H9 (cell line): Measurements from ENCODE around the gene ZIC4. TPM values are rescaled to one million over a fixed set of nuclear protein-coding genes. Genes with fewer than 3 reads are reported as not detected.
A peak's percentile ranks its signal among the peaks of the same experiment; 100 is the strongest.

Experiments used
- DNase-seq: peaks from one replicate; pipeline ENCODE4 v3.0.0-alpha.2; 2017
- H2AFZ ChIP-seq: one replicate; pipeline ENCODE4 v1.6.1; 2013; ENCODE audit warnings: mild to moderate bottlenecking, low read length, control low read depth, moderate library complexity
- H2AK5ac ChIP-seq: 2 replicates; pipeline ENCODE4 v1.6.1; 2013; ENCODE audit warnings: low read length, control low read depth, mixed read lengths; ENCODE audit not compliant: insufficient read length
- H2BK120ac ChIP-seq: one replicate; pipeline ENCODE4 v1.6.1; 2013; ENCODE audit warnings: low read depth, mild to moderate bottlenecking, low read length, control low read depth, inconsistent platforms; ENCODE audit not compliant: poor library complexity, severe bottlenecking
- H2BK12ac ChIP-seq: 2 replicates; pipeline ENCODE4 v1.6.1; 2013; ENCODE audit warnings: low read length, control low read depth, mixed read lengths, low read depth; ENCODE audit not compliant: insufficient read length
- H2BK15ac ChIP-seq: 2 replicates; pipeline ENCODE4 v1.6.1; 2013; ENCODE audit warnings: low read depth, low read length, control low read depth
- H2BK20ac ChIP-seq: one replicate; pipeline ENCODE4 v1.6.1; 2013; ENCODE audit warnings: low read depth, mild to moderate bottlenecking, low read length, control low read depth, inconsistent platforms; ENCODE audit not compliant: poor library complexity, severe bottlenecking
- H2BK5ac ChIP-seq: 2 replicates; pipeline ENCODE4 v1.6.1; 2013; ENCODE audit warnings: low read length, control low read depth, mixed read lengths; ENCODE audit not compliant: insufficient read length
- H3K14ac ChIP-seq: 2 replicates; pipeline ENCODE4 v1.6.1; 2013; ENCODE audit warnings: low read length, control low read depth; ENCODE audit not compliant: insufficient read depth
- H3K18ac ChIP-seq: 2 replicates; pipeline ENCODE4 v1.6.1; 2013; ENCODE audit warnings: low read depth, mild to moderate bottlenecking, mixed read lengths, low read length, control low read depth; ENCODE audit not compliant: insufficient read length
- H3K23ac ChIP-seq: 2 replicates; pipeline ENCODE4 v1.6.1; 2013; ENCODE audit warnings: low read length, control low read depth, mixed read lengths, low read depth; ENCODE audit not compliant: insufficient read length
- H3K23me2 ChIP-seq: 2 replicates; pipeline ENCODE4 v1.6.1; 2013; ENCODE audit warnings: low read depth, mild to moderate bottlenecking, mixed read lengths, low read length, control low read depth; ENCODE audit not compliant: insufficient read length, poor library complexity, severe bottlenecking
- H3K27ac ChIP-seq: 2 replicates; pipeline ENCODE4 v1.5.1; 2013; ENCODE audit warnings: low read length, control low read depth, mixed read lengths, low read depth; ENCODE audit not compliant: insufficient read length
- H3K27me3 ChIP-seq: 2 replicates; pipeline ENCODE4 v1.6.1; 2013; ENCODE audit warnings: low read length, control low read depth, inconsistent platforms; ENCODE audit not compliant: insufficient read depth
- H3K4ac ChIP-seq: 2 replicates; pipeline ENCODE4 v1.6.1; 2013; ENCODE audit warnings: low read depth, mild to moderate bottlenecking, control low read depth, inconsistent platforms, low read length, moderate library complexity
- H3K4me1 ChIP-seq: 2 replicates; pipeline ENCODE4 v1.6.1; 2013; ENCODE audit warnings: low read length, control low read depth, inconsistent platforms; ENCODE audit not compliant: insufficient read depth
- H3K4me2 ChIP-seq: 2 replicates; pipeline ENCODE4 v1.6.1; 2013; ENCODE audit warnings: low read length, control low read depth, mixed read lengths; ENCODE audit not compliant: insufficient read length, insufficient read depth
- H3K56ac ChIP-seq: 2 replicates; pipeline ENCODE4 v1.6.1; 2013; ENCODE audit warnings: low read depth, mild to moderate bottlenecking, mixed read lengths, low read length, control low read depth; ENCODE audit not compliant: insufficient read length
- H3K79me1 ChIP-seq: 2 replicates; pipeline ENCODE4 v1.6.1; 2013; ENCODE audit warnings: low read depth, mild to moderate bottlenecking, moderate library complexity, low read length, control low read depth, inconsistent platforms; ENCODE audit not compliant: insufficient read depth, poor library complexity, severe bottlenecking
- H3K79me2 ChIP-seq: 2 replicates; pipeline ENCODE4 v1.6.1; 2013; ENCODE audit warnings: low read length, control low read depth, inconsistent platforms; ENCODE audit not compliant: insufficient read depth
- H3K9ac ChIP-seq: 2 replicates; pipeline ENCODE4 v1.6.1; 2013; ENCODE audit warnings: low read length, control low read depth, mixed read lengths; ENCODE audit not compliant: insufficient read length; ENCODE audit errors: extremely low read depth
- H3K9me3 ChIP-seq: one replicate; pipeline ENCODE4 v1.6.1; 2013; ENCODE audit warnings: low read depth, low read length, inconsistent platforms; ENCODE audit not compliant: control insufficient read depth
- H3T11ph ChIP-seq: one replicate; pipeline ENCODE4 v1.6.1; 2013; ENCODE audit warnings: mild to moderate bottlenecking, low read length, control low read depth, inconsistent platforms
- H4K20me1 ChIP-seq: one replicate; pipeline ENCODE4 v1.6.1; 2013; ENCODE audit not compliant: control insufficient read depth, insufficient read length, insufficient read depth
- H4K5ac ChIP-seq: 2 replicates; pipeline ENCODE4 v1.6.1; 2013; ENCODE audit warnings: low read depth, mild to moderate bottlenecking, mixed read lengths, low read length, control low read depth; ENCODE audit not compliant: insufficient read length
- H4K8ac ChIP-seq: replicated peaks from 2 replicates; pipeline ENCODE4 v1.6.1; 2013; ENCODE audit warnings: low read length, control low read depth, mixed read lengths, low read depth; ENCODE audit not compliant: insufficient read length
- H4K91ac ChIP-seq: 2 replicates; pipeline ENCODE4 v1.6.1; 2013; ENCODE audit warnings: low read depth, mild to moderate bottlenecking, moderate library complexity, mixed read lengths, low read length, control low read depth; ENCODE audit not compliant: insufficient read length
- H3K27ac Mint-ChIP-seq, 3 experiments: 2 replicates in 2 of 3; 3 replicates in 1 of 3; pipeline ENCODE4 v1.8.0; 2020 to 2021; ENCODE audit warnings: mixed read lengths in 3 of 3, mild to moderate bottlenecking in 1 of 3, moderate library complexity in 1 of 3
- H3K27me3 Mint-ChIP-seq: 2 replicates; pipeline ENCODE4 v1.8.0; 2021; ENCODE audit warnings: low read depth, mild to moderate bottlenecking, moderate library complexity, mixed read lengths
- H3K36me3 Mint-ChIP-seq, 3 experiments: 2 replicates in 2 of 3; 3 replicates in 1 of 3; pipeline ENCODE4 v1.8.0; 2020 to 2021; ENCODE audit warnings: low read depth in 3 of 3, mixed read lengths in 3 of 3; ENCODE audit not compliant: insufficient read depth in 1 of 3
- H3K4me1 Mint-ChIP-seq, 2 experiments: 2 replicates each; pipeline ENCODE4 v1.8.0; 2020; ENCODE audit warnings: mixed read lengths in 2 of 2
- H3K4me3 Mint-ChIP-seq, 2 experiments: 2 replicates in 1 of 2; 3 replicates in 1 of 2; pipeline ENCODE4 v1.8.0; 2020 to 2021; ENCODE audit warnings: mild to moderate bottlenecking in 2 of 2, mixed read lengths in 2 of 2, moderate library complexity in 1 of 2
- H3K9me3 Mint-ChIP-seq, 2 experiments: 2 replicates in 1 of 2; 3 replicates in 1 of 2; pipeline ENCODE4 v1.8.0; 2020; ENCODE audit warnings: mild to moderate bottlenecking in 2 of 2, mixed read lengths in 2 of 2, moderate library complexity in 1 of 2
- CTCF ChIP-seq: fragments of 200-600 bp; sonication (generic); conservative IDR thresholded peaks from 3 replicates; pipeline ENCODE4 v1.8.0; 2021; ENCODE audit warnings: antibody characterized with exemption, mild to moderate bottlenecking
- WGBS: extraction: QIAGEN DNeasy Blood & Tissue Kit; methylation state at CpG from one replicate; pipeline ENCODE4 v1.1.7; 2013; ENCODE audit warnings: missing lambda C conversion rate, low lambda C conversion rate, mixed read lengths; ENCODE audit not compliant: insufficient read length; ENCODE audit errors: extremely low coverage; 5-methylcytosine and 5-hydroxymethylcytosine counted together
- total RNA-seq: library from RNA; stranded (reverse); gene quantifications from 2 replicates; pipeline ENCODE4 v1.2.1, GENCODE V29; 2021

ZIC4 gene
- total RNA-seq, 1 experiment from 2014 or later: not detected

GRCh38 chr3:147356145-147356908, 50.0 kb downstream of the ZIC4 start:
- Histone ChIP-seq H3K27ac (no peak overlapping the region), H2BK12ac (no peak overlapping the region), H4K91ac (no peak overlapping the region), H4K20me1 (no peaks in the 10 kb centered on the region), H4K5ac (no peak overlapping the region), H3K18ac (no peak overlapping the region), H2BK120ac (no peak overlapping the region), H3K14ac (no peak overlapping the region), H3K4me1 (no peaks in the 10 kb centered on the region), H3K23me2 (peaks cover 8% of the 10 kb centered on the region), H3K23ac (no peak overlapping the region), H3K4ac (no peak overlapping the region), H3K9ac (no peak overlapping the region), H3K9me3 (no peaks in the 10 kb centered on the region), H2BK20ac (no peak overlapping the region), H3K4me2 (peak overlapping the region; percentile 35), H3K79me1 (no peaks in the 10 kb centered on the region), H2BK15ac (no peak overlapping the region), H3K56ac (no peak overlapping the region), H2AK5ac (no peak overlapping the region), H3K27me3 (peaks cover 65% of the 10 kb centered on the region), H2AFZ (no peak overlapping the region), H3K79me2 (no peaks in the 10 kb centered on the region), H4K8ac (no peak overlapping the region), H3T11ph (no peak overlapping the region), H2BK5ac (no peak overlapping the region)
- no peaks in the 10 kb centered on the region for H3K36me3 Mint-ChIP-seq
- TF ChIP-seq CTCF: no peak
- H3K9me3 Mint-ChIP-seq: peaks cover 0 to 3% of the 10 kb centered on the region in 2 experiments; a peak in 1 of 5 replicates
- no peak for DNase-seq
- H3K4me1 Mint-ChIP-seq: peaks cover 52 to 69% of the 10 kb centered on the region in 2 experiments
- no CpG with 5 or more reads among the region's 26 CpGs for WGBS
- peak overlapping the region in 1 of 2 experiments; percentile 71; a peak in 3 of 5 replicates for H3K4me3 Mint-ChIP-seq
- H3K27me3 Mint-ChIP-seq: peaks cover 94% of the 10 kb centered on the region
- no peak overlapping the region for H3K27ac Mint-ChIP-seq
